ENCODE results near the gene TMEM198. TPM values are rescaled to one million over a fixed set of nuclear protein-coding genes. Genes with fewer than 3 reads are reported as not detected.

TMEM198 gene
- total RNA-seq, 1 donor from 2014 or later, result 2.5 TPM

DNA sequence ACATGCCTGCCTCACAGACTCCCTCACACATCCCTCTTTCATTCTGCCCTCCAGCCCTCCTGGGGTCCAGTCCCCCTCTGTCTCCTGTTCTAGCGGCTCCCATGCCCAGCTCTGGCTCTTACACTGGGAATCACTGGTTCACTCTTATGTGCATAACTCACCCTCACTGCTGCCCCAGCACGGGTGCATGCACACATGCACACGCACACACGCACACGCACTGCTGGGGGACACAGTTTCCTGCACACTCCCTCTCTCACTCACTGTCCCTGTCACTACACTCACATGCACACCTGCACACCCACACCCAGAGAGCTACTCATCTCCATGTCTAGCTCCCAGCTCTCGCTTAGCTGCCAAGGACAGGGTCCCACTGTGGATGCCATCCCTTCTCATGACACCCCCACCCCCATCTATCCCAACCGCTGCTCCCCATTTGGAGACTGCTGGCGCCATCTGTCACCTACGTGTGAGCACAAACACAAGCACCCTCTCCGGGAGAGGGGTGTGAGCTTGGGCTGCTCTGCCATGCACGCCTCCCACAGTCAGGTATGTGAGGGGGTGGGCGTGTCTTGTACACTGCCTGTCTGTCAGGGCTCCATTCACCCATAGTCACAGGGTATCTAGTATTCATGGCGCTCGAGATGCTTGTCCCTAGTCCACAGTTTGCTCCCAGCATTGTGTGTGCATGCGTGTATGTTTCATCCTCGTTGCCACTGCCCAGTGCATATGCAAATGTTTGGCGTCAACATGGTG is 27.8 kb upstream of the TMEM198 start:
- TF ChIP-seq, protein P1, sequence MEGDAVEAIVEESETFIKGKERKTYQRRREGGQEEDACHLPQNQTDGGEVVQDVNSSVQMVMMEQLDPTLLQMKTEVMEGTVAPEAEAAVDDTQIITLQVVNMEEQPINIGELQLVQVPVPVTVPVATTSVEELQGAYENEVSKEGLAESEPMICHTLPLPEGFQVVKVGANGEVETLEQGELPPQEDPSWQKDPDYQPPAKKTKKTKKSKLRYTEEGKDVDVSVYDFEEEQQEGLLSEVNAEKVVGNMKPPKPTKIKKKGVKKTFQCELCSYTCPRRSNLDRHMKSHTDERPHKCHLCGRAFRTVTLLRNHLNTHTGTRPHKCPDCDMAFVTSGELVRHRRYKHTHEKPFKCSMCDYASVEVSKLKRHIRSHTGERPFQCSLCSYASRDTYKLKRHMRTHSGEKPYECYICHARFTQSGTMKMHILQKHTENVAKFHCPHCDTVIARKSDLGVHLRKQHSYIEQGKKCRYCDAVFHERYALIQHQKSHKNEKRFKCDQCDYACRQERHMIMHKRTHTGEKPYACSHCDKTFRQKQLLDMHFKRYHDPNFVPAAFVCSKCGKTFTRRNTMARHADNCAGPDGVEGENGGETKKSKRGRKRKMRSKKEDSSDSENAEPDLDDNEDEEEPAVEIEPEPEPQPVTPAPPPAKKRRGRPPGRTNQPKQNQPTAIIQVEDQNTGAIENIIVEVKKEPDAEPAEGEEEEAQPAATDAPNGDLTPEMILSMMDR (IDR thresholded peaks at IDR 0.05; ENCODE audit: borderline replicate concordance), result no peak
- Histone ChIP-seq H3K4me1 (peaks cover 16% of the 10 kb centered on the region), H3K9me3 (replicated peaks) (no peaks in the 10 kb centered on the region), H3K4me3 (no peak overlapping the region), H3K27me3 (ENCODE audit: low read depth) (peaks cover 97% of the 10 kb centered on the region), H3K36me3 (no peaks in the 10 kb centered on the region), H3K27ac (replicated peaks) (no peak overlapping the region)
- intact Hi-C loops (cut with micrococcal nuclease), result no loop called here
- DNase-seq, result no peak

DNA sequence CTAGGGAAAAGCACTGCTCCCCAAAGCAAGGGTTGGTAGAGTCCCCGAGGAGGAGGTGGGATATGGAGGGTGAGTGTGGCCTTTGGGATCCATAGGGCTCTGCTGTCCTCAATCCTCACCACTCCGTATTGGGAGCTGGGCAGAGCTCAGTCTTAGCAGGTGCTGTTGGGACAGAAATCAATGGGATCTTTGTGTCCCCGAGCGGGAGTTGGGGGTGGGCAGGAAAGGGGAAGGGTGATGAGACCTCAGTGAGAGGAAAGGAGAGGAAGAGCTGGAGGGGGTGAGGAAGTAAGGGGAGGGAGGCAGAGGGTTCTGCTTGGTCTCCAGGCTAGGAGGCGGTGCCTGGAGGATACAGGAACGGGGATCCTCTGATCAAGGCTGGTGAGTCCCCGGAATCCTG is 26.9 kb upstream of the TMEM198 start:
- Histone ChIP-seq H3K4me3 (no peak overlapping the region), H3K36me3 (no peaks in the 10 kb centered on the region), H3K9me3 (replicated peaks) (no peaks in the 10 kb centered on the region), H3K27me3 (ENCODE audit: low read depth) (peaks cover 98% of the 10 kb centered on the region), H3K27ac (replicated peaks) (no peak overlapping the region), H3K4me1 (peaks cover 23% of the 10 kb centered on the region)
- DNase-seq, result no peak
- TF ChIP-seq, protein P1 (IDR thresholded peaks at IDR 0.05; ENCODE audit: borderline replicate concordance), result no peak
- intact Hi-C loops (cut with micrococcal nuclease), result no loop called here

DNA sequence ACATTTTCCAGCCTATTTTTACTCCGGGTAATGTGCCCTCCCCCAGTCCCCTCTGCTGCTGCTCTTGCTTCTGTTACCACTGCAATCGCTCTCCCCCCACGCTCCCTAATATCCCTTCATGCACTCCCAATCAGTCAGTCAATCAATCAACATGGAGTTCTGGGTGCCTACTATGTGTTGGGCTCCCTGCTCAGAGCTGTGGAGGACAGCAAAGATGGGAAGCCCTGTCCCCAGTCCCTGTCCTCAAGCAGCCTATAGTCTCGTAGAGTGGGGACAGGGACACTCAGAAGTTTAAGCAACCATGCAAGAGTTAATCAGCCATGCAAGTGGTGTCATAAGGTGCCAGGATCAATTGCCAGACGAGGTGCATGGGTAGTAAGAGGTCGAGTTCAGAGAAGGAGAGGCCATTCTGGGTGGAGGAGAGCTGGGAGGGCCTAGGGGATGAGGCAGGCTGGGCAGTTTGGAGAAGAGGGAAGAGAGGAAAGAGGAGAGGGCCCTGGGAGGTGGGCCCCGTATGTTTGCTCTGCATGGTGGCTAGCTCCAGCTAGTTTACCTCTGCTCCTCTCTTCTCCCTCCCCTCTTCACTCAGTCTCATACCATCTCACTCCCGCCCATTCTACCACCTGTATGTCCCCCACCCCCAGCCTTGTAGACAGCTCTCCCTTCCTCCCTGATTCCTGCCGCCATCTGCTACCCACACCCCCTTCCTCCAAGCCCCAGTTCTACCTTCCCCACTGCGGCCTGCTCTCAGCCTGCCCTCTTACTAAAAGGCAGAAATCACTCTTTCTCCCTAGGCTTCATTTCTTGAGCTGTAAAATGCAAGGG is 25.7 kb upstream of the TMEM198 start:
- peaks cover 36% of the 10 kb centered on the region for H3K4me1 ChIP-seq
- no peaks in the 10 kb centered on the region for H3K9me3 ChIP-seq (replicated peaks)
- no peak overlapping the region for H3K27ac ChIP-seq (replicated peaks)
- TF ChIP-seq, protein P1 (IDR thresholded peaks at IDR 0.05; ENCODE audit: borderline replicate concordance), result no peak
- H3K36me3 ChIP-seq, result no peaks in the 10 kb centered on the region
- peaks cover 98% of the 10 kb centered on the region for H3K27me3 ChIP-seq (ENCODE audit: low read depth)
- DNase-seq, result no peak
- intact Hi-C loops (cut with micrococcal nuclease), result no loop called here
- H3K4me3 ChIP-seq, result no peak overlapping the region

GRCh38 chr2:219519526-219519916 is 24.3 kb upstream of the TMEM198 start:
- no peaks in the 10 kb centered on the region for H3K9me3 ChIP-seq (replicated peaks)
- H3K4me3 ChIP-seq, result no peak overlapping the region
- no peaks in the 10 kb centered on the region for H3K36me3 ChIP-seq
- no peak overlapping the region for H3K27ac ChIP-seq (replicated peaks)
- intact Hi-C loops (cut with micrococcal nuclease), result no loop called here
- no peak for DNase-seq
- peaks cover 98% of the 10 kb centered on the region for H3K27me3 ChIP-seq (ENCODE audit: low read depth)
- H3K4me1 ChIP-seq, result peaks cover 30% of the 10 kb centered on the region
- TF ChIP-seq, protein P1 (IDR thresholded peaks at IDR 0.05; ENCODE audit: borderline replicate concordance), result no peak

DNA sequence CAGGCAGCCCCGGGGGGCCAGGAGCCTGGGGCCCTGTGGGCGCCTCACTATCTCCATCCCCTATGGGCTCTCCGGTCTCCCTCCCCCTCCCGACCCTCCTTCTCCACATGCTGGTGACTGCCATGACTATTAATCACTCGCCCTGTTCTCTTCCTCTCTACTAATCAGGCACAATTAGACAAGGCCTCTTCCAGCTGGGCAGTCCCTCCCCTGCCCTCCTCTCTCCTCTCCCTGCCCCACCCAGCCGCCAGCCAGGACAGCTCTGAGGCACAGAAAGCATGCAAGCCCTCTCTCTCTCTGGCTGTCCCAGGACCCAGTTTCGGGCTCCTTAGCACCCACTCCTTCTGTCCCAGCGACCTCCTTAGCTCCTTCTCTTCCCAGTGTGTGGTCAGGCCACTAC is 23.7 kb upstream of the TMEM198 start:
- DNase-seq, result no peak

More for the DNA sequence above, 23.7 kb upstream of the TMEM198 start:
- intact Hi-C loops (cut with micrococcal nuclease), result loop anchor here (10.0 kb wide), 1 partner anchor 65 kb away; no protein-coding TSS in a partner anchor
- peaks cover 27% of the 10 kb centered on the region for H3K4me1 ChIP-seq
- no peak overlapping the region for H3K4me3 ChIP-seq
- H3K27ac ChIP-seq (replicated peaks), result no peak overlapping the region
- H3K27me3 ChIP-seq (ENCODE audit: low read depth), result peaks cover 98% of the 10 kb centered on the region
- no peaks in the 10 kb centered on the region for H3K9me3 ChIP-seq (replicated peaks)
- no peaks in the 10 kb centered on the region for H3K36me3 ChIP-seq
- TF ChIP-seq, protein P1 (IDR thresholded peaks at IDR 0.05; ENCODE audit: borderline replicate concordance), result no peak
